NCI-H1092 (cell line): ENCODE measurements around the gene DCAF8.
"Not testable (repeated sequence)": the region's sequence is repeated elsewhere in the genome, so short reads cannot be mapped to it uniquely, and the experiment has no call there.

Experiments used
- DNase-seq: peaks from one replicate; lab custom pipeline; 2025; lab: John Stamatoyannopoulos, UW

The DCAF8 gene

DNA sequence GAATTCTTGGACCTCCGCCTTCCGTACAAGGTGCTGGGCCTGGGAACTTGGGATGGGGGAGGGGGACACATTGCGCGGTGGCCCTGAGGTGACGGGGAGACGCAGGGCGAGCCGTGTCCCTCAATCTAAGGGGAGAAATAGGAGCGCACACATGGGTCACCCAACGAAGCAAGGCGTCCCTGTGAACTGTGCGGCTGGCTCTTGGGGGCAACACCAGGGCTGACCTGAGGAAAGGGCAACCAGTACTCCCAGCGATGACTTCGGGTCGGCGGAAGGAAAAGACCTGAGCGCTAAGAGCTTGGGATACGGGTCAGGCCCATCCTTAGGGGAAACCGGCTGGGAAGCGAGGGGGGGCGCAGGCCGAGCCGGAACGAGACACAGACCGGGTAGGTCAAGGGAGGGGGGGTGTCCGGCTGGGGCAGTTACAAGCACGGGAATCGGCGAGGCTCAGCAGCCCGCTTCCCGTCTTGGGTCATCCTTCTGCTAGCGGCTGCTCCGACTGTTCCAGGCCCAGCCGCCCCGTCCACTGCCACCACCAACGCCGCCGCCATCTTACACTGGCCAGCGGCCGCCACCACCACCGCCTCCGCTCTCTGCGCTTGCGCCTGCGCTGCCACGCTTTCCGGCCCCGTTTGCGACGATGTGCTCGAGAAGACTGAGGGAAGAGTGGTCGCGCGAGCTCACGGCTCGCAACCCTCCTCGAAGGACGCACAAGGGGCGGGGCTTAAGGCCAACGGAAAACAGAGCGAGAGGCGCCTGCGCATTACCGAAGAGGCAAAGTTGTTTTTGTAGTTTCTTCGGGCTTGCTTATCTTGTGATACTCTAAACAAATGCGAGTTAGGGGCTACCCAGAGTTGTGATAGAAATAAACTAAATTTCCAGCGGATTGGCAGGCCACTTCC, at the start of gene DCAF8:
Gene DCAF8 (minus strand): TSS at position 657 of the 902 bp plus-strand sequence. CDS start 18,541 bp downstream, outside the sequence.
- DNase-seq = peak; percentile 99

DNA sequence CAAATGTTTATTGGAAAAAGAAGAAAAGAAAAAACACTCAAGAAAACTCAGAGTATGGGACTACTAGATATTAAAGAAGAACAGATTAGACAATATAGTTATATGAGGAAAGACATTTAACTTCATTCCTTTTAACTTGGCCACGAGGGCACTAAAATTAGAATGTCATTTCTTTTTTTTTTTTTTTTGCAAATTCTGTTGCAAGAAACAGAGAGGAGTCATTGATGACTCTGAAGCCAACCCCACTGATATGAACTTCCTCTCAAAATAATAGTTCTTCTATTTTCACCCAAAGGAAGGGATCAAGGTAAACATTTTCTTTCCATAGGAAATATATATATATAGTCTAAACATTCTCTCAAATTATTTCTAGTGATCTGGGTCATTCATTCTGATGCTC, 47.2 kb upstream of the DCAF8 start:
- DNase-seq = no peak

DNA sequence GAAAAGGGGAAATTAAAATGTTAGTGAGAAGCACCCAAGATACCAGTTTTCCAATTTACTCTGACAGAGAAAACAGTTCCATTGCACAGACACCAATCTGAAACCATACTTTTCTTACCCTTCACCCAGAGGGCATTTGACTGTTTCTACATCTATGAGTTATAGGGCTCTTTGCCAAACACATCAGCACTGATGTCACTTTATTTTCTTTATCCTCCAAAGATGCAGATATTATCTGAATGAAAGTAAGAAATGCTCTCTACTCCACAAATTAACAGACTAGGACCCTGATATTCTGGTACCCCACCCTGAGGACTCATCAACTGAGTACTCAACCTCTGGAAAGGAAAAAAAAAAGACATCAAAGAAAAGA, 46.8 kb upstream of the DCAF8 start:
- no peak for DNase-seq

DNA sequence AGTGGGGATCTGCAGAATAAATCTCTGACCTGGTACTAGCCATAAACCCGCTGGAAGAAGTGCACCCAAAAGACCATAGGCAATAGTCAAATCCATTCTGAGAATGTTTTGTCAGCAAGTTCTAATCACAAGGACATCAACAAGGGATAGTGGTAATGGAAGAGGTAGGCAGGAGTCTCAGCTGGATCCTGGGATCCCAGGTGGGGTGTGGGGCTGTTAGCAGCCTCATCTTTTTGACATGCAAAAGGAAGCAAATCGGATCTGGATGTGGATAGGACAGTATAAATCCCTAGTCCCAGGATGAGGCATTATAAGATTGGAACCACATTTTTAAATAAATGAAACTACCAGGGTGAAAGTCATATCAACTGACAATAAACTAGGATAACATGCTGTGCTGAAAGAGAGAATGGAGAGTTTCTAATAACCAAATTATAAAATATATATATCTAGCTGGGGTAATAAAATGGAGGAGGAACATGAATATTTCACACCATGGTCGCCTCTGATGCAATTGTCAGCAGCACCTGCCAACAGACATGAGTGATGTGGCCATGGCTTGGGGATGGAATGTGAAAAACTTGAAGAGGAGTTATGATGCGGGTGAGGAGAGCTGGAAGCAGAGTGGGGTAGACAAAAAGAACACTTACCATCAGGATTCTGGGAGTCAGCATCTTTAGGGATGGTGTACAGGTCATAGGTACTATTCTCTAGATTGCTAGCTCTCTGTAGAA, 46.3 kb upstream of the DCAF8 start:
- no peak for DNase-seq

DNA sequence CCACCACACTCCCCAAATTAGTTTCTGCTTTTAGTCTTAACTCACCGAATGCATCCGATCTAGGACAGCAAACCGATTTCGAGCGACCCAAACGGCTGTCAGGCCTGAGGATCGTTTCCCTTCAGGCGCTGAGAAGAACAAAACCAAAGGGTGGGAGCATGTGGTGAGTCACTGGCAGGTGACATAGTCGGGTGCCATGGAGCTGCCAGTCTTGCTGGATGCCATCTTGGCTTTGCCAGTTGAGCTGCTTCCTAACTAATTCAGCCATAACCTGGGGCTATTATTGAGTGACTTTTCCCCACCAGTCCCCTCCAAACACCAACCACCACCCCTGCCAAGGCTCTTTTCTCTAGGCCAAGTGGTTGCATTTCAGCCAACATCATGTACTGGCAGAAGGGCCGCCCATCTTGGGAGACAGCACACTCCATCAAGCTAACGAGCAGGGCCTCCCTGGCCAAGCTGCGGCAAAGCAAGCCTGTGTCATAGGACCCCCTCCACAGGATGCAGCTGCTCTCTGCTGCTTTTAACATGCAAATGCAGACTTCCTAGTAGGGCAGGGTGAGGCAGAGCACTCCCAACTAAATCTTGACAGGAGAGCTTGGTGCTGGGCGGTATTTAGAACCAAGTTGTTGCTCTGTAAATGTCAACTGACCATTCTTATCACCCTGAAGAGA, 44.9 kb upstream of the DCAF8 start:
- DNase-seq = no peak

DNA sequence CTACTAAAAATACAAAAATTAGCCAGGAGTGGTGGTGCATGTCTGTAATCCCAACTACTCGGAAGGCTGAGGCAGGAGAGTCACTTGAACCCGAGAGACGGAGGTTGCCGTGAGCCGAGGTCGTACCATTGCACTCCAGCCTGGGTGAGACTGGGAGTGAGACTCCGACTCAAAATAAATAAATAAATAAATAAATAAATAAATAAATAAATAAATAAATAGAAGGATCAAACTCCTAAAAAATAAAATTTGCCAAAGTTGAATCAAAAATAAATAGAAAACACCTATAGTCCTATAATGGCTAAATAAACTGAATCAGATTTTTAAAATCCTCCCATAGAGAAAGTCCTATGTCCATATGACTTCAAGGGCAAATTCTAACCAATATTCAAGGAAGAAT, 37.8 kb upstream of the DCAF8 start:
- no peak for DNase-seq

DNA sequence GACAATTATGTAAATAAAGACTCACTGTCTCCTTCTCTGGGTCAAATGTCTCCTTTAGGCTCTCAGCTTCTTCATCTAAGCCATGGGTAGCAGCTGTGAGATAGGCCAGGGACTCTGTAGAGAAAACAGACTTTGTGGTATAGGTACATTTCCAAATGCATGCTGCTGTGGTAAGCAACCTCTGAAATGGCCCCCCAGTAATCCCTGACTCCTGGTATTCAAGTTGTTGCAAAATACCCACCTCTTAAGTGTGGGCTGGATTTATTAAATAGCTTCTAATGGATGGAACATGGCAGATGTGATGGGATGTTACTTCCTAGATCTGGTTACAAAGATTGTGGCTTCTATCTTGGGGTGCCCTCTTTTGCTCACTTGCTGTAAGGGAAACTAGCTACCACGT, 33.7 kb upstream of the DCAF8 start:
- DNase-seq = no peak

DNA sequence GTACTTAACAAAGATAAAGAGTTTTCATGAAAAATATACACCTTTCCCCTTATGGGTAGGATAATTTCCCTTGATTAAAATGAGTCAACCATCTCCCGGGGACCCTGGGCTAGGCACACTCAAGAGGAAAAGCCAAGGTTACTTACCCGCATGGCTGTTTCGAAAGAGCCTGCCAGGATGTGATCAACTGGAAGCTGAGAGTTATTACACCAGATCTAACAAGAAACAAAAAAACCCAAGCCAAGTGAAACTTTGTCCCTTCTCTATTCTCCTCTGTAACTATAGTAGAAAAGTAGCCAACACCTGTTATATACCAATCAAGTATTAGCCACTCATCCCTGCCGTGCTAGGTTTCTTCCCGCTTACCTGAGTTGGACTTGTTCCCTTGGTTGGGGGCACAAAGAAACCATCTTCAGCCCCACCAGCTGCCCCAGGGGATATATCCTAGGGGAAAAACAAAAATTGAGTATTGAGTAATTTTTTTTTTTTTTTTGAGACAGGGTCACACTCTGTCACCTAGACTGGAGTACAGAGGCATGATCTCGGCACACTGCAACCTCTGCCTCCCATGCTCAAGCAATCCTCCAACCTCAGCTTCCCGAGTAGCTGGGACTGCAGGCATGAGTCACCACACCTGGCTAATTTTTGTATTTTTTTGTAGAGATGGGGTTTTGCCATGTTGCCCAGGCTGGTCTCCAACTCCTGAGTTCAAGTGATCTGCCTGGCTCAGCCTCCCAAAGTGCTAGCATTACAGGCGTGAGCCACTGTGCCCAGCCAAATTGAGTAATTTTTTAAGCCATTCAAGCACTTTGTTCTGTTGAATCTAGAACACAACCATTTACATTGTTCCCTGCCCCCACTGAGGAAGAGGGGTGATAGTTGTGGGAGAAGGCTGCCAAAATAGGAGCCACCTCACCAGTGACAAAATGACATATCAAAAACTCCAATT, 30.9 kb upstream of the DCAF8 start:
- no peak for DNase-seq

DNA sequence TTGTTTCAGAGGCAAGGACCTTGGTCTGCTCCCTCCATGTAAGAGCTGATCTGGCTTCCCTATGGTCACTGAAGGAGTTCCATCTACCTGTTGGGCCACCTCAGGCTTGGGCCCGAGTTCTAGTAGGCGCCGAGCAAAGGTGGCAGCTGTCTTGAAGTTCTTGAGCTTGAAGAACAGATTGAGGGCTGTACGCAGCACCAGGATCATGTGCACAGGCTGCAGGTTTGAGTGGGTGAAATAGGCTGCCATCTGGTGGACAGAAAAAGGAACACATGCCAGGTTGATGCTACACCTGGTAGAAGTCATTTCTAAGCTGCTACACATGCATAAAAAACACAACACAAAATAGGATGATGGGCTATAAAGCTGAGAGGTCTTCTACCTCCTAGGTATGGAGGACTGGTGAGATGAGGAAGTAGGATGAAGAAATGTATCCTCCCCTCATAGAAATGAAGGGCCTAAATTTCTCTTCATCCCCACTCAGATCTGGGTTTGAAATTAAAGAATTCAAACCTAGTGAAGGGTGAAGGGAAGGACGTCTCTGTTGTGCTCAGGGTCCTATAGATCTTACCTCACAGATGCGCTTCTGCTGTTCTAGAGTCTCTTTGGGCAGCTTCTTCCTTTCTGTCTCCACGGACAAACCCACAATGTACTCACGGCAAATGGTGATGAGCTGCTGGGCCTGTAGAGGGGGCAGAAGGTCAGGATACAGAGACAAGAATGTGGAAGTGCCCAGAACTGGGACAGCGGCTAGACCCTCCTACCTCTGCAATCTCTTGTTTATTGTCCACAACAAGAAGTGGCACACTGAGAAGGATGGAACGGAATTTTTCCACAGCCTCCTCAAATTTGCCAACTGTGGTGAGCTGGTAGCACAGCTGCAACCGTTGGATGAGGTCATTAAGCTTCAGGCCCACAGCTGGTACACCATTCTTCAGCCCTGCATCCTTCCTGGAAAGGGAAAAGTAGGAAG, 29.2 kb upstream of the DCAF8 start:
- DNase-seq = peak; percentile 44

DNA sequence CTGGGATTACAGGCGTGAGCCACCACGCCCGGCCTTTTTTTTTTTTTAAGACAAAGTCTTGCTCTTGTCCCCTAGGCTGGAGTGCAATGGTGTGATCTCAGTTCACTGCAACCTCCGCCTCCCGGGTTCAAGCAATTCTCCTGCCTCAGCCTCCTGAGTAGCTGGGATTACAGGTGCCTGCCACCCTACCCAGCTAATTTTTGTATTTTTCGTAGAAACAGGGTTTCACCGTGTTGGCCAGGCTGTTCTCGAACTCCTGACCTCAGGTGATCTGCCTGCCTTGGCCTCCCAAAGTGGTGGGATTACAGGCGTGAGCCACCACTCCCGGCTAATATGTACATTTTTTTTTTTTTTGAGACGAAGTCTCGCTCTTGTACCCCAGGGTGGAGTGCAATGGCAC, 25.4 kb upstream of the DCAF8 start:
- DNase-seq = not testable (repeated sequence)

DNA sequence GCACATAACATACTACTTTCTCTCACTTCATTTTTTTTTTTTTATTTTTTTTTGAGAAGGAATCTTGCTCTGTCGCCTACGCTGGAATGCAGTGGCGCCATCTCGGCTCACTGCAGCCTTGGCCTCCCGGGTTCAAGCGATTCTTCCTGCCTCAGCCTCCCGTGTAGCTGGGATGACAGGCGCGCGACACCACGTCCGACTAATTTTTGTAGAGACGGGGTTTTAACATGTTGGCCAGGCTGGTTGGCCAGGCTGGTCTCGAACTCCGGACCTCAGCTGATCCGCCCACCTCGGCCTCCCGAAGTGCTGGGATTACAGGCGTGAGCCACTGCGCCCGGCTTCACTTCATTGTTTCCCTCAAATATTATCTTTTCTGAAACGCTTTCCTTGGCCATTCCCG, 23.2 kb upstream of the DCAF8 start:
- DNase-seq = no peak

DNA sequence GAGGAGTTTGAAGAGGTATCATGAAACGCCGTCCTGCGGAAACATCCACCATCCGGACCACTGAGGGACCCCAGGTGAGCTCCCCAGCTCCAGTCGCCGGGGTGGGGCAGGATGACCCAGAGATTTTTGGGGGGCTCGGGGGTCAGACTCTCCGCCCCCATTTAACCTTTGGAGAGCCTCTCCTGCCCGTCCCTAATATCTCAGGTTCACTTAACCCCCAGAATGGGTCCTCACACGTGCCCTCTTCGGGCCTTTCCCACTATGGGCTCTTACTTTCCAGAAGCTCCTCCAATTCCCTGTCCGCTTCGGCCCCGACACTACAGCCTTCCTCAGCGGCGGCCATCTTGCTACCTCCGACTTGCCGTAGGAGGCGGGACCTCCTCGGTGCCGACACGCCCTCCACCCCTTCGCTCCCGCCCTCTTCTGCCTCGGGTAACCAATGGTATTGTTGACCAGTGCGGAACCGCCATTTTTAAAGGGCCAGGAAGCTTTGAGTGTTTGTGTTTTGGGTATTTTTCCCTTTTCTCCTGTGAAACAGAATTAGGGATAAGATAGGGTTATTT, 22.5 kb upstream of the DCAF8 start, which contains the start of gene PEX19:
Gene PEX19 (minus strand): TSS at position 352 of the 563 bp plus-strand sequence. CDS start 9 bp downstream, at position 343.
- DNase-seq = peak; percentile 87

DNA sequence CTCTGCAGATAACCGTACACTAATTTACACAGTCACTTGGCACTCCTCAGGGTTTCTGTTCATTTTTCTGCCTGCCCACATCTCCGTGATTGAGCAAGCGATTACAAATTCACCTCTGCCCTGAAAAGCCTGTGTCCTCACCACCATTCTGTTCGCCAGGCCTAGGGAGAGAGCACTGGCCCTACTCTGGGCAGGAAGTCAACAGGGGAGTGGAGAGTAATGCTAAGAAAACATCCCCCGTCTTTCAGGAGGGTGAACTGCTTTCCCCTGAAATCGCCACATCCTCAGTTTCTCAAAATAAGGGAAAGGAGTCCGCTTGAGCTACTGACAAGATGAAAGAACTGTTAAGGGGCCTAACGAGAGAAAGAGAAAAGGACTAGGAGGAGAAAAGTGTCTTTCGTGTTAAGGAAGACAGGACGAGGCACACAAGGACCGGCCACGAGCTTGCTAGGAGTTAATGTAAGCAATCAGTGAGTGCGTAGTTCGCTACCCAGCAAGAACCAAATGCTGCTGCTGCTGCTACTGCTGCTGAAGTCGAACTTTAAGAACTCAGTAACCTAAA, 22.0 kb upstream of the DCAF8 start:
- no peak for DNase-seq

DNA sequence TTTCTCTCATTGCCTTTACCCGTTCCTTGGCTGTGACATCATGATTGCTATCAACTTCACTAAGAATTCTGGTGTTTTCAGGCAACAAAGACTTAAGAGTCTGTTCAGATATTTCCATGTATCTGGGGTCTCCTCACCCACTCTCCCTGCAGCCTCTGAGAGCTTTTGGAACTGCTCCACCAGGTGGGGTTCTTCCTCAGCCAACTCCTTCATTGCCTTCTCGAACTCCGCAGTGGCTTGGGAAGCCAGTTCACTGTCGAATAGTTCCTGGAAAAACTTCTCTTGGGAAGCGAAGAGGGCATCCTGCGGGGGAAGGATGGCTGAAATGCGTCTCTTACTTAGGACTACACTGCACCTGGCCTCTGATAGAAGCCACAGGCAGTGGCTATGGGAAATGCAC, 20.5 kb upstream of the DCAF8 start:
- no peak for DNase-seq

DNA sequence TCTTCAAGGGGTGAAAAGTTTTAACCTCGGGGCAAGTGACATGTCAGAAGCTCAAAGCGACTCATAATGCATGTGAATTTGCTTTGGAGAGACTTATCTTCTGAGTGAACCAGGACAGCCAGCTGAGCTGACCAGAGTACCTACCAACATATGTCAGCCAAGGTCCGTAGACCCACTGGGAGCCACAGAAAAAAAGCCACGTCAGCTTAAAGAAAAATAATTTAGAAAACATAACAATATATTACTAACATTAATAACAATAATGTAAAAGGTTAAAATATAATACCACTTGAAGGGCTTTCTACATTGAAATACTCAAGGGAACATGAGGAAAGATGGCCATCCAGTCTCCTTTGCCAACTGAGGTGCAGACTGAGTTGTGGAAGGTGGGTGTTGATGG, 15.6 kb upstream of the DCAF8 start:
- no peak for DNase-seq

DNA sequence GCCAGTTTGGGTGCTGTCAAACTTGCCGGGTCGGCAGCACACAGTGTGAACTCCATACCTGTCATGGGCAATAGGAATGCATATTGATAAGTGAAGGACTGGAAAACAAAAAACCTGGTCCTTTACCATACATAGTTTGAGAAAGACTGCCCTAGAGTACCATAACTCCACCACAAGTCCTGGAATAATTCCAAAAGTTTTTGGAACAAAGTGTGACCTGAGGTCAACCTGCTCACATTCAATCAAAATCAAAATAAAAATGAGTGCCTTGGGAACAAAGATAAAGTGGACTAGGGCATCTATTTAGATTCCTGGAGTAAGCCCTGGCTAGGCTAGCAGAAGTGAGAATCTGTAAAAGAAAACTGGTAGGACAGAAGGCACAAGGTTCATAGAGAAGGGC, 15.0 kb upstream of the DCAF8 start:
- no peak for DNase-seq

DNA sequence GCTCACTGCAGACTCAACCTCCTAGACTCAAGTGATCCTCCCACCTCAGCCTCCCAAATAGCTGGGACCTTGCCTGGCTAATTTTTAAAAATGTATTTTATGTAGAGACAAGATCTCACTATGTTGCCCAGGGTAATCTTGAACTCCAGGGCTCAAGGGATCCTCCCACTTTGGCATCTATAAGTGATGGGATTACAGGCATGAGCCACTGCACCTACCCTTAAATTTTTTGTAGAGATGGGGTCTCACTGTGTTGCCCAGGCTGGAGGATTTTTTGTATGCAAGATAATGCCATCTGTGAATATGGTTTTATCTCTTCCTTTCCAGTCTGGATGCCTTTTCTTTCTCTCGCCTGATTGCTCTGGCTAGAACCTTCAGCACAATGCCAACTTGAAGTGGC, 8.7 kb upstream of the DCAF8 start:
- DNase-seq = no peak

DNA sequence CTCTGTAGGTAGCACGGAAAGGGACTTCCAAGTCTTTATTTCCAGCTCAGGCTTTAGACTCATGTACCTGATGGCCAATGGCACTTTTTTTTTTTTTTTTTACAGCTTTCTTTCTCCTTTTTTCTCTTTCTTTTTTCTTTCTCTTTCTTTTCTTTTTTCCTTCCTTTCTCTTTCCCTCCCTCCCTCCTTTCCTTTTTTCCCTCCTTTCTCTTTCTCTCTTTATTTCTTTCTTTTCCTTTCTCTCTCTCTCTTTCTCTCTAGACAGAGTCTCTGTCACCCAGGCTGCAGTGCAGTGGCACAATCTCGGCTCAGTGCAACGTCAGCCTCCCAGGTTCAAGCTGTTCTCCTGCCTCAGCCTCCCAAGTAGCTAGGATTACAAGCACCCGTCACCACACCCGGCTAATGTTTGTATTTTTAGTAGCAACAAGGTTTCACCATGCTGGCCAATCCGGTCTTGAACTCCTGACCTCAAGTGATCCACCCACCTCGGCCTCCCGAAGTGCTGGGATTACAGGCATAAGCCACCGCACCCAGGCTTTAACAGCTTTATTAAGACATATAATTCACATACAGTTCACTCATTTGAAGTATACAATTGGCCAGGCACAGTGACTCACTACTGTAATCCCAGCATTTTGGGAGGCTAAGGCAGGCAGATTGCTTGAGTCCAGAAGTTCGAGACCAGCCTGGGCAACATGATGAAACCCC, 5.1 kb upstream of the DCAF8 start:
- DNase-seq = no peak

DNA sequence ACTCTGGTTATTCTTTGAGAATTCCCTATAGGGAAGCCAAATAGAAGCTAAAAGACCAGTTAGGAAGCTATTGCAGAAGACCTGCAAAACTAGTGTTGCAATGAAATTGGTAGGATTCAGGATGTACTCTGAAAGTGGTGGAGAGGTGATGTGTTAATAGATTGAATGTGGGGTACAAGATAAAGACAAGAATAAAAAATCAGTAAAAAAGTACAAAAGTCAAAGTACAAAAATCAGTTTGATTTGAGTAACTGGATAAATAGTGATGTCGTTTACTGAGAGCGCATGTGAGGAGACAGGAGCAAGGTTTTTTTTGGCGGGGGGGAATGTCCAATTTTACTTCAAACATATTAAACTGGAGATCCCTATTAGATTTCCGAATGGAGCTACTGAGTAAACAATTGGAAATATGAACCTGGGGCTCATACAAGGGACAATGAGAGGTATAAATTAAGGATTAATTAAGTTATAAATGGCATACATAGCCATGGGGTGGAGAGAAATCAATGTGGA, 2.5 kb upstream of the DCAF8 start:
- no peak for DNase-seq
